ENCODE data around the gene MRPL40.
A peak's percentile ranks its signal among the peaks of the same experiment; 100 is the strongest.

Gene MRPL40

DNA sequence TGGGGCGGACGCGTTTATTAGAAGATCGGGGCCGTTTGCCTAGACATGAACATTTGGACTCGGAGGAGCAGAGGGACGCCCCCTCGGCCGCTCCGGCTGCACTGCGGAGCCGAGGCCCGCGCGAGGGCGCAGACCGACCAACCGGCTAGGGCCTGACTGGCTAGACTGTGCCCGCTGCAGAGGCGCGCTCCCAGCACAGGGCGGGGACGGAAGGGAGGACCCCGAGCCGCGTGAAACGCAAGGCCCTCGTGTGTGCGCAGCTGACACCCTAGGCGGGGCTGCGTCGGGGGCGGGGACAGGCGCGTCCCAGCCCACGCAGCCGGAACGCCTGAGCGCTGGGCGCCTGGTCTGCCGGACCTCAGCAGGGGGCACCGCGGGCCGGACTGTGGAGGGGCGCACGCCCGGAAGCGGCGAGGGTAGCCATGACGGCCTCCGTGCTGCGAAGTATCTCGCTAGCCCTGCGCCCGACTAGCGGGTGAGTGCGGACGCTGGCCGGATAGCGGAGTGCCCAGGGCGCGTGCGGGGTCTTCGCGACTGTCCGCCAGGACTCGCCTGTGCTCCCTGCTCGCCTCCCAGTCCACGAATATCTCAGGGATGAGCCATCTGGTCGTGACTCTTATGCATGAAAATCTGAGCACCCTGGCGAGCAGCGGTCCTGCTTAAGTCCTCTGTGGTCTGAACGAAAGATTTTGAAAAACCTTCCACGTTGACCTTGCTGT, at the start of gene MRPL40:
Gene MRPL40 (plus strand): TSS at position 413 of the 719 bp plus-strand sequence. CDS start 10 bp downstream, at position 423.
- peak; percentile 92 for DNase-seq

DNA sequence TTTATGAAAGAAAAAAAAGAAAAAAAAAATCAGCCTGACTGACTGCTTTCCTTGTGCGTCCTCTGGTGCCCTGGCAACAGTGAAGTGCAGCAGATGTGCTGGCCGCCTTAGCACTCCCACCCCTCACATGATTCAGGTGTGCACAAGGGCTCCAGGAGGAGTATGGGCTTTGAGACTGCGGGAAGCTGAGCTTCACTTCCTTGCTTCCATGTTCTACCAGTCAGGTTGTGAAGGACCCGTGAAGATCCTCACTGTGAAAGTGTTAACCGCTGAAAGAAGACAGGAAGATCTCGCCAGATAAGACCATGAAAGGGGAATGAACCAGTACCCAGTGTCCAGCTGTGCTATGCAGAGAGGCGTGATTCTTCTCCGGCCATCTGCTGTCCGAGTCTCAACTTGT, 49.1 kb upstream of the MRPL40 start:
- DNase-seq: no peak

DNA sequence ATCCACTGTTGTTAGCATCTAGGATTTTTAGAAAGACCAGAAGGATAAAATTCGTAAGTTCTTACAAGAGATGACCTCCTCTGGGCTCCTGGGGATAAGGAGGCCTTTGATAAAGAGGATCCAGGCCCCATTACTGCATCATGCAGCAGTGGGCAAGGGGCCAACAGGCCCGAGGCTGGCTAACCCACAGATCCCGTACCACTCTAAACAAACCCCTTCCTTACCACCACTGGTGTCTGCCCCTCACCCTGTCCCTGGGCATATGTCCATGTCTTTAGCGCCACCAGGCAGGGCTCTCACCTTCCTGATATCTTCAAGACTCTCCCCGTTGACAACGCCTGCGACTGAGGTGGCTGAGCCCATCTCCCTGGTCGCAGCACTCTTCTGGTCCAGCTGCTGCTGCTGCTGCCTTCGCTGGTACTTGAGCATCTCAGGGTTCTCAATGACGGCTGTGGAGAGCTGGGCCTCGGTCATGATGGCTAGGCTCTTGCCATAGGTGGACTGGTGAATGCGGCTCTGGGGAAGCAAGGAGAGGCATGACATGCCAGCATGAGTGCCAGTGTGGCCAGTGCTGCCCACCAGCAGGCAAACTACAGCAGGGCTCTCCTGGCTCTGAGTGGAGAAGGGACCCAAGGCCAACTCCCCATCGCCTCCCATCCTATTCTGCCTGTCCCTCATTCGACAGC, 47.0 kb upstream of the MRPL40 start:
- DNase-seq: no peak

DNA sequence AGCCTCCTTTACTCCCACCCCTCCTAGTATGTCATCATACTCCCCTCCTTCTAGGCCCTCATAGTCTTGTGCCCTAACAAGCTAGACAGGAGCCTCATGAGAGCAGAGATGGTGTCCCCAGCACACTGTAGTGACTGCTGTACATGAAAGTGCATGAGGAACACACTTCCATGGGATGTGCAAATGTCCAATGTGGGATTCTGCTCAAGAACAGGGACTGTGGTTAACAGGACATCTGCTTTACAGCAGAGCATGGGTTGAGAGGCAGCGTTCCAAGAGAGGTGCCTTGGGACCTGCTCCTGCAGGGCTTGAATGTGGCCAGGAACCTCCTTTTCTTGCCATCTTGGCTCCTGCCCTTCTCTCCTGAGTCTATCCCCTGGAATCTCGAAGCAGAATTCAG, 46.1 kb upstream of the MRPL40 start:
- no peak for DNase-seq

DNA sequence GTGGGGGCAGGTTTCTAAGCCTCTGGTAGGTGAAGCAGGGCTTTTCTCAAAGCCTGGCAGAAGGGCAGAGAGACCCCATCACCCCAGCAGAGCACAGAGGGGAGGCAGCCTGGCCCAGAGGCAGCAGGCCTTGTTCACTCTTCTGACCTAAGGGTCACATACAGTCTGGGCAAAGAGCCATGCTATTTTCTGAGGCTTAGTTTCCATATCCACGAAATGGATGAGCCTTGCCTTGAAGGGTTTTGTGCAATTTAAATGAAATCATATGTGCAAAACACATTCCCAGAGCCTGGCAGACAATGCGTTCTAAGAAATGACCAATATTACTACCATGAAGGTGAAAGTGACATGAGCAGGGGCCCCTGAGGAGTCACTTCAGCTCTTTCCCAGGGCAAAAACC, 45.3 kb upstream of the MRPL40 start:
- DNase-seq: no peak

DNA sequence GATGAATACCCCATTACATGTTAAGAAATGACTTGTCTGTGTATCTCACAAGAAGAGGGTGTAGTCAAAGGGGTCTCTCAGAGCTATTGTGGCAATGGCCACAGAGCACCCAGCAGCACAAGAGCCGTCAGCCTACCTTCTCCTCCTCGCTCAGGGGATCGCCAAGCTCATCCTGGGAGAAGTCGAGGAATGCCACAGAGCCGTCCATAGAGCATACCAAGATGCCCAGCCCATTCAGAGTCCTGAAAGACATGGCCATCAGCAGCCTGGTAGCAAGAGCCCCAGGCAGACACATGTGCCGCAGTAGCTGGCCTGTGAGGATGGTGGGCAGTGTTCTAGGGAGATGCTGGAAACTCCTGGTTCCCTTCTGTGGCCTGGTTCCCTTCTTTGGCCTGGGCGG, 44.8 kb upstream of the MRPL40 start:
- DNase-seq: no peak

DNA sequence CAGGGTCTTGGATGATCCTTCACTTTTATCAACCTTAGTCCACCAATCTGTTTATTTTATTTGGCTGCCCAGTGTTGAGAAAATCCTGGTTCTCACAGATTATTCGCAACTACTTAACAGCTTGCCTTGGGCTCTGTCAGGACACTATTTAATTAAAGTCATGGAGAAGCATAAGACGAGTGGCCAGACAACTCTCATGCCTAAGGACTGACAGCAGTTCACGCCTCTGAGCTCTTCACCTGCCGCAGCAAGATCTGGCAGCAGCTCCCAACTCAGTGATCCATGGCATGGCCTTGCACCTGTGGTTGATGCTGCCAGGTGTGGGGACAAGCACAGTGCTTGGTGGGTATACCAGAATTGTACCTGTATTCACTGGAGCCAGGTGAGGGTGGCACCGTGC, 38.6 kb upstream of the MRPL40 start:
- DNase-seq: no peak

DNA sequence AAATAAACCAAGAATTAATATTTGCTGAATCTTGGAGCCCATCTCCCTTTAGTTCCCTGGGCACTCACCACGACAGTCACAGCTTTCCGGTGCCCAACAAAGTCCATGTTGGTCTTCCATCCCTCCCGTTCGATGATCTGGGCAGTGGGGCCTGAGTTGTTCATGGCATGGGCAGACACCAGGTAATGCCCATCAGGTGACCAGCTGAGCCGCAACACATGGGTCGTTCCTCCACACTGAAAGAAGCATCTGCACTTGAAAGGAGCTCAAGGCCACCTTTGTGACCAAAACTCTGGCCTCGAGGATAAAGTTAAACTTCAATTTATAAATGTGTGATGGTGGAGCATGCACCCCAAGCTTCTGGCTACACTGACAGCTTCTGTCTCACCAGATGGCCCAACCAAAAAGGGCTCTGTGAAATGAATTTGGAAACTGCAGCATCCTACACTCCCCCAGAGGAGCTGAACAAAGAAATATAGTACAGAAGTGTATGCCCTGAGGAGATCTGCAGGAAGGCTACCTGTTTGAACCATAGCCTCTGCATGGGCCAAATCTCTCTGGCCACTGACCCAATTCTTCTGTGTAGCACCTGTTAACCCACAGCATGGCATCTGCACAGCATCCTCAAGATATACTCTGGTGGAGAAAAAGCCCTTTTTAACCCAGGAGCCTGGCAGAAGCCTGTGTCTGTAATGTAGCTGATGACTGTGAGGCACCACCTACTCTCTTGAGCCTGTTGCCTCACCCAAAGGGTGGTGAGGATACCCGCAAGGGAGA, 37.9 kb upstream of the MRPL40 start:
- DNase-seq: no peak

DNA sequence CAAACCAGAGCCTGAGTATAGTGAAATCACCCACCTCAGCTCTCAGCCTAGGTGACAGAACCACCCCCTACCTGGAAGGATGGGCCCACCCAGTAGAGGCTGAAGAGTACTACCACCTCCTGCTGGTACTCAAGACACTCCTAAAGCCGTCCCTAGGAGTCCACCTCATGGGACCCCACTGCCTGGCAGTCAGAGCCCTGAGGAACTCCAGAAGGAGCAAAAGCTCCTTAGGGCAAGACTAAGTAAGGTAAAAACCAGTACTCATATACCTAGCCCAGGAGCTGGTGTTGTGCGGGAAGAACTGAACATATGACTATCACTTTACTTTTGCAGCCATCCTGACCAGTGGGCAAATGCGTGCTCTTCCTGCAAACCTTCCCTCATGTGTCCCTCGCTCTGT, 37.1 kb upstream of the MRPL40 start:
- no peak for DNase-seq

DNA sequence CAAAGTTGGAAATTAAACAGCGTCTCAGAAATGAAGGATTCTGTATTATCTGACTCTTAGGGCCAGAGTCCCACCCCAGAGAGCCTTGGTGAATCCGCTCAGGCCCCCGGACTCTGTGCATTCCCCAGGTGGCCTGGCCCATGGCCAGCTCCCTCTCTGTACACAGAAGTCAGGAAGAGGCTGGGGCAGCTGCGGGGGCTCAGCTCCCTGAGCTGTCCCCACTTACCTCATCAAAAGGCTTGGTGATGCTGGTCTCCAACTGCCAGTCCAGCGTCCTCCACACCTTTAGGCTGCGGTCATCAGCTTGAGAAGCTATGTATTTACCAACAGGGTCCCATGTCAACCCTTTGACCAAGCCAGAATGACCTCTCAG, 35.8 kb upstream of the MRPL40 start:
- no peak for DNase-seq

DNA sequence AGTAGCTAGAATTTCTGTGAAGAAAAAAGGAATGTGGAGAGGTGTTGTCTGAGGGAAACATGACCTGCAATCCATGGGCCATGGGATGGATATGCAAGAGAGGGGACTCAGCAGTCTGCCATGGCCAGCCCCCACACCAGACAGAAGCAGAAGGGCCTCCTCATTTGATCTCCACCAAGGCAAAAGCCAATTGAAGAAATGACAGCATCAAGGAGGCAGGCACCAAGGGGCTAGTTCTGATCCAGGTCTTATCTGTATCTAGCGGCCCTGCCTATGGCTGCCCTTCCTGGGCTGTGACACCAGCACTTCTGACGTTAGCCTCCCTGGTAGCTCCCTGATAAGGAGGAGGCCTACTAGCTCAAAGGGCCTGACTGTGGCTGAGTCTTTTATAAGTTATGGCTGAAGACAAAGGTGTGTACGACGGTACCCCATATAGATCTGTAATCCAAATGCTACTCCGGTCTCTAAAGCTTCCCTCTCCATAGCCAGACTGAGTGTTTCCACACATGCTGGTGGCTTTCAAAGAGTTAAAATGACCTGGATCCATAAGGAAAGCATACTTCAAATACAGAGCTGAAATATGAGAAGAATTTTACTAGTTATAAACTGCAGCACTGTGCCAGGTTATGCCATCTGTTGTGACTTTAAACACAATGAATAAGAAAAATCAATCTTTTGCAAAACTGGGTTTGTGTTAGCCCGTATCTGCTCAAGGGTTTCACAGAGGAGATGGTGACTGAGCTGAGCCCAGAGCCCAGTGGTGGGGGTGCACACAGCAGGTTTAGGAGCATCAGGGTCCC, 35.2 kb upstream of the MRPL40 start:
- no peak for DNase-seq

DNA sequence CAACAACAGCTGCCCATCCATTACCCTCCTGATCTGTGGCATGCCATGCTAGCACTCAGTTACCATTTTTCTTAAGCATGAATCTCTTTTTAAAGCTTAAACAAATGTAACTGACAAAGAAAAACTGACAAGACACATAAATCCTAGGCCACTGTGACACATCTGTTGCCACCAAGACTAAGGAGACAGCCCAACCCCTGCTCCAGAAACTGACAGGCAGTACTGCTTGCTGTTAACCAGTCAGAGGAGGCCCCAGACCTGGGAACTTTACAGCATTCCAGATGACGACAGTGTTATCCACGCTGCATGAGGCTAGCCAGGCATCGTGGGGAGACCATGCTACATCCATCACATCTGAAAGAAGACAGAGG, 34.6 kb upstream of the MRPL40 start:
- DNase-seq: no peak

DNA sequence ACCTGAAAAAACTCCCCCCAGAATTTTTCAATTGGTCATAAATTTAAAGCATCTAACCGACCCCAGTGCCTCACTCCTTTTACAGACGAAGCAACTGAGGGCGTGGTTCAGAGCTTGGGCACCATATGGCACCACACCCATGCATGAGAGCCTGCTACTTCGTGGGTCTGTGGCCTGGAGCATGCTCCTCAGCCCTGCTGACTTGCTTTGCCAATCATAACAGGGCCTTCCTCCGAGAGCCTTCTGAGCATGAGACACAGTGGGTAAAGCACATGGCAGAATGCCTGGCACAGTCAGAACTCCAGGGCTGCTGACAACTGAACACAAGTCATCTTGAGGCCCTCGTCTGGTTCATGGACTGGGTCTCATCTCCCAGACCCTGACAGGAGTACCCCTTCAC, 34.1 kb upstream of the MRPL40 start:
- no peak for DNase-seq

DNA sequence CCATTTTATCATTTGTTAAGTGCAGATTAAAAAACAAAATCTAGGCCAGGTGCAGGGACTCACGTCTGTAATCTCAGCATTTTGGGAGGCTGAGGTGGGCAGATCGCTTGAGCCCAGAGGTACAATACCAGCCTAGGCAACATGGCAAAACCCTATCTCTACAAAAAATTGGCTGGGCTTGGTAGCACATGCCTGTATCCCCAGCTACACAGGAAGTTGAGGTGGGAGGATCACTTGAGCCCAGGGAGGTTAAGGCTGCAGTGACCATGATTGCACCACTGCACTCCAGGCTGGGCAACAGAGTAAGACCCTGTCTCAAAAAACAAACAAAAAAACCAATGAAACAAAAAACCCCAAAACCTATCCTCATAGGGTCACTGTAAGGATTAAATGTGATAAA, 33.7 kb upstream of the MRPL40 start:
- DNase-seq: no peak

DNA sequence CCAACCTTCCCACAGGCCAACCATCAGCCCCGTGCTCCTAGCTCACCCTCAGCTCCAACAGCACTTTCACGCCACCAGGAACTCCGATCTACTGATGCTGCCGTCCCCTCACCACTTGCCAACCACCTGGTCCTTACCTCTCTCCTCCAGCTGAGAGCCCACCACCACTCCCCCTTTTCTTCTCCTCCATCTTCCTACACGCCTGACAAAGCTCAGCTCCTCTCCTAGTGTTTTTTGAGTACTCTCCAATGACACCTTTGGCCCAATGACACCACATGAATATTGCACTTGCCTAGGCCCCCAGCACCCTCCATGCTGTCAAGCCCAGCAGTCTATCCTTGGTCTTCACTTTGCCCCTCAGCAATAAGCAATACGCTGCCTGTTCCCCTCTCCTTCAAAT, 31.5 kb upstream of the MRPL40 start:
- DNase-seq: no peak

DNA sequence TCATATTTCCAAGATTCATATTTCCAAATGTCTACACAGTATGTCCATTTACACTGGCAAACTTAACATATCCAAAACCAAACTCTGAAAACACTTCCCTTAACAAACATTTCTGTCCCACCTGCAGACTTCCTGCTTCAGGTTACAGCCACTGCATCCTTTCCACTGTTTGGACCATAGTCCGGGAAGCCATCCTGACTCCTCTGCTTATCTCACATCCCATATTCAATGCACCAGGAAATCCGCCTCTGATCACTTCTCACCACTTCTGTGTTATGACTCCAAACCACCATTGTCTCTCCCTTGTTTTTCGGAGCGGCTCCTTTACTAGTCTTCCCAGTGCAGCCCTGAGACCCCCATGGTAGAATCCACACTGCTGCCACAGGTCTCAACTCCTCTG, 30.9 kb upstream of the MRPL40 start:
- no peak for DNase-seq

DNA sequence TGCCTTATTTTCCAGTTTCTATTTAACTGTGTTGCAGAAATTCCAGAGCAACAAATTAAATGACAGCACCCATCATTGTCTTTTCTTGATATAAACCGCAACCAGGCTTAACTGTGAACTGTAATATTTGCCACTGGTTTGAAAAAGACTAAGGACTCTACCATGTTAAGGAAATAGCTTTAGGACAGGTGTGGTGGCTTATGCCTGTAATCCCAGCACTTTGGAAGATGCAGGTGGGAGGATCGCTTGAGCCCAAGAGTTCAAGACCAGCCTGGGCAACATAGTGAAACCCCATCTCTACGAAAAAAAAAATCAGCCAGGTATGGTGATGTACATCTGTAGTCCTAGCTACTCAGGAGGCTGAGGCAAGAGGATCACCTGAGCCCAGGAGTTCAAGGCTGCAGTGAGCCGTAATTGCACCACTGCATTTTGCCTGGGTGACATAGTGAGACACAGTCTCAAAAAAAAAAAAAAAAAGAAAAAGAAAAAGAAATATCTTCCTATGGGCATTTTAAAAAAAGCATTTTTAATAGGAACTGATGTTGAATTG, 29.6 kb upstream of the MRPL40 start:
- DNase-seq: no peak

DNA sequence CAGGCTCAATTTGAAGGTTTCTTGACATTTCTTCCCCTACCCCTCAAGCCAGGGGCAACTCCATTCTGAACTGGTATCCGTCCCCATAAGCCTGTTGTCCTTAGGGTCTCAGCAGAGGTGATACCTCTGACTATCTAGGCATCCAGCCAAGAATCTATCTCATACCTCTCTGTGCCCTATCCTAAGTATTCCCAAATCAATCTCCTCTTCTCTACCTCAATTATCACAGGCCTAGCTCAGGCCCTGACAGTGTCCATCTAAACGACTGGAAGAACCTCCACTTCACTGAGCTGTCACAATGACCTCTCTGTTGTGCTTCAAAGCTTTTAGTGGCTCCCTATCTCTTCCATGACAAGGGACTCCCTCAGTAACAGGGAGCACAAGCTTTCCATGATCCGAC, 27.7 kb upstream of the MRPL40 start:
- DNase-seq: no peak

DNA sequence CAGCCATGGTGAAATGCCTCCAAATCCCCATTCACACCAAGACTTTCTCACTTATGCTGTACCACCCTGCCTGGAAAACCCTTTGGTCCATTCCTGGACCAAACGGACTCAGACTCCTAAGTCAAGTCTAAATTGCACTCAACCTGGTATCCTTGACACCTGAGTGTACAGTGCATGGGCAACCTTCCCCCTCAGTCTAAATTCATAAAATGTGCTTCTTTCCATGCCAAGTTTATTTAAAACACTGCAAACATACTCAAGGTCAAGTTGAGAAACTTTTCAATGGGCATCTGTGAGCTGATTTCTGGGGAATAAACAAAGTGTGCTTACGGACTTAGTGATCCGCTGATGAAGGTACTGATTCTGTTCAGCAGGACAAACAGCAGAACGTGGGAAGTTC, 27.2 kb upstream of the MRPL40 start:
- DNase-seq: no peak

DNA sequence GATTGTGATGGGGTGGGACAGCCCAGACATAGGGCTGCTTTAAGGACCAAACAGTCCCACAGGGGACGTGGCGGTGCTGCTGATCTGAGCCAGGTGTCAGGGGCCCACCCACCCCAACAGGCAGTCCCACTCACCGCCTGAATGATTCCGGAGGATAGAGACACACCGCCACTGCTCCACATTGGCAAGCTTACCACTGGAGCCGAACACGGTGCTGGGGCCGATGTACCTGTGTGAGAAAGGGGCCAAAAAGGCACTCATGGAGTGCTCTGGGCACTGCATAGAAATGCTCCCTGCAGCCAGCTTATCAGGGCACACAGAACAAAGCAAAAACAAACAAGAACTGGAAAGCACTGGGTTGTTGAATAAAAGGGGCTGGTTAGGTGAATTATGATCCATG, 26.7 kb upstream of the MRPL40 start:
- no peak for DNase-seq

DNA sequence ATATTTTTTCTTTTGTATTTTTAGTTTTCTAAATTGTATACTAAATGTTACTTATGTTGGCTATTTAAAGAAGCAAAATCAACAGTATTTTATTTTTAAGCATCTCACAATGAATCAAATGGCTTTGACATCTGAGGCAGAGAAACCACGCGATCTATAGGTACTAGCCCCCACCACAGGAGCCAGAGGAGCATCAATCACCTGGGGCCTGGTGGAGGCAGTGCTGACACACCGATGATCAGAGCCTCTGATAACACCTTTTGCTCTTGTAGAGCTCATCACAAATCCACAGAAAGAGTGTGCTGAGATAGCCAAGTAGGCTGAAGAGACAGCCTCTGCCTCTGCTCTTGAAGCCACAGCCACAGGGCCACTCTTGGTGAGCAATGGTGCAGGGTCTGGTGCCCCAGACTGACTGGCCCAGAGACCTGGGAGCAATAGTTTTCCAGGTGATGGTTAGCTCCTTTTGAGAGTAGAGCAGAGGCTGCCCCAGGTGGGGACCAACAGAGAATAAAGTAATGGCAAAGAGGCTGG, 26.0 kb upstream of the MRPL40 start:
- DNase-seq: no peak

DNA sequence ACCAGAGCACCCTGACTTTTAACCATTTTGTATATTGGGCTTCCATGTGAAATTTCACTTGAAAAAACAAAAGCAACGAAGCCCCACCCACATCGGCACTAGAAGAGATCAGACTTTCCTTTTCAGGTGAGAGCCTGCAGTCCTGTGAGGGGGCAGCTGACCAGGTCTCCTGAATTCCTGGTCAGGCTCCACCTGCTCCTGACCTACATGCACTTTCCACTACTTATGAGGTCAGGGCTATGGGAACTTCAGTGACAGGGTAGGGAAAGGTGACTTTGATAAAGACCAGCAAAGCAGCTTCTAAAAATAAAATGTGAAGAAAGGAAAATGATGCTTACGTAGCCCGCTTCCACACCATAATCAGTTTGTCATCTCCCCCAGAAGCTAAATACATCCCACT, 25.5 kb upstream of the MRPL40 start:
- no peak for DNase-seq

Measured in activated naive CD4-positive, alpha-beta T cell treated with anti-CD3 and anti-CD28 coated beads, Interleukin-2, amount 50 U/mL, for 16 hours (primary cell).